H1 (cell line): ENCODE measurements around the gene SLC22A8.

Experiments used
- CEBPB ChIP-seq: IDR thresholded peaks from 2 replicates; pipeline ENCODE4 v1.6.1; 2012; ENCODE audit warnings: low read depth, low read length
- CHD2 ChIP-seq: IDR thresholded peaks from 2 replicates; pipeline ENCODE4 v1.6.1; 2012; ENCODE audit warnings: low read length, improper control_type of control experiment
- CTCF ChIP-seq, 3 experiments: IDR thresholded peaks; 1 replicate in 2 of 3; 2 replicates in 1 of 3; pipeline versions ENCODE4 v1.5.1 to v1.6.1; 2011; ENCODE audit warnings: low read length in 3 of 3, mild to moderate bottlenecking in 3 of 3, inconsistent platforms in 2 of 3, low read depth in 1 of 3, moderate library complexity in 1 of 3; ENCODE audit not compliant: insufficient read depth in 1 of 3; ENCODE audit errors: control extremely low read depth in 1 of 3
- EZH2 ChIP-seq: fragments of 200-600 bp; sonication (generic); IDR thresholded peaks from 2 replicates; pipeline ENCODE4 v1.7.1; 2012; ENCODE audit warnings: low read depth, mild to moderate bottlenecking, moderate library complexity, low read length, inconsistent platforms; ENCODE audit not compliant: severe bottlenecking
- HDAC2 ChIP-seq, 2 experiments: fragments of 300-600 bp in 1 of 2; sonication (generic) in 1 of 2; IDR thresholded peaks; 2 replicates each; pipeline ENCODE4 v1.6.1; 2011 to 2012; ENCODE audit warnings: low read depth in 2 of 2, low read length in 2 of 2, mild to moderate bottlenecking in 2 of 2, moderate library complexity in 2 of 2, borderline replicate concordance in 1 of 2, inconsistent platforms in 1 of 2
- JUN ChIP-seq: IDR thresholded peaks from 2 replicates; pipeline ENCODE4 v1.6.1; 2011; ENCODE audit warnings: low read depth, mild to moderate bottlenecking, improper control_type of control experiment, low read length
- MAX ChIP-seq: IDR thresholded peaks from 2 replicates; pipeline ENCODE4 v1.6.1; 2012; ENCODE audit warnings: inconsistent platforms
- POLR2A ChIP-seq, 2 experiments: IDR thresholded peaks; 1 replicate in 1 of 2; 2 replicates in 1 of 2; pipeline ENCODE4 v1.6.1; 2011; ENCODE audit warnings: low read depth in 2 of 2, low read length in 2 of 2, mild to moderate bottlenecking in 2 of 2; ENCODE audit errors: control extremely low read depth in 1 of 2
- SIX5 ChIP-seq: IDR thresholded peaks from 2 replicates; pipeline ENCODE4 v1.6.1; 2011; ENCODE audit warnings: mild to moderate bottlenecking, low read depth, low read length
- SRF ChIP-seq: IDR thresholded peaks from 2 replicates; pipeline ENCODE4 v1.6.1; 2011; ENCODE audit warnings: mild to moderate bottlenecking, low read depth, low read length, moderate library complexity
- TAF1 ChIP-seq: IDR thresholded peaks from 2 replicates; pipeline ENCODE4 v1.6.1; 2011; ENCODE audit warnings: mild to moderate bottlenecking, low read depth, low read length
- TAF7 ChIP-seq: optimal IDR thresholded peaks from 2 replicates; pipeline ENCODE3; 2011; ENCODE audit warnings: low read depth, mild to moderate bottlenecking, inconsistent platforms, low read length, moderate library complexity, borderline replicate concordance
- TBP ChIP-seq: IDR thresholded peaks from 2 replicates; pipeline ENCODE4 v1.6.1; 2011; ENCODE audit warnings: low read depth, low read length, improper control_type of control experiment

- TF ChIP-seq TAF7, result no peak
- TF ChIP-seq CTCF (IDR thresholded peaks at IDR 0.05; ENCODE audit: control extremely low read depth in 1 of 3, insufficient read depth in 1 of 3, low read depth in 1 of 3, low read length in 3 of 3), result no peak
- no peak for TF ChIP-seq JUN
- TF ChIP-seq CEBPB, result no peak
- no peak for TF ChIP-seq SRF
- no peak for TF ChIP-seq POLR2A (IDR thresholded peaks at IDR 0.05; ENCODE audit: control extremely low read depth in 1 of 2, low read depth in 2 of 2, low read length in 2 of 2)
- TF ChIP-seq MAX, result no peak
- TF ChIP-seq TBP, result no peak
- TF ChIP-seq EZH2, result no peak
- no peak for TF ChIP-seq HDAC2 (IDR thresholded peaks at IDR 0.05; ENCODE audit: borderline replicate concordance in 1 of 2, low read depth in 2 of 2, low read length in 2 of 2)
- no peak for TF ChIP-seq CHD2
- TF ChIP-seq TAF1, result no peak
- no peak for TF ChIP-seq SIX5
Observed at GRCh38 chr11:62965574-62965973, 50.1 kb downstream of the SLC22A8 start.
